SH-SY5Y (cell line): ENCODE data around the gene CDK6.

Experiments used
- GATA2 ChIP-seq: IDR thresholded peaks from 2 replicates; pipeline ENCODE4 v1.6.1; 2011; ENCODE audit warnings: mild to moderate bottlenecking, low read depth, low read length
- GATA3 ChIP-seq: IDR thresholded peaks from 2 replicates; pipeline ENCODE4 v1.6.1; 2011; ENCODE audit warnings: low read depth, mild to moderate bottlenecking, low read length, moderate library complexity

GRCh38 chr7:92622685-92623084, 213.7 kb downstream of the CDK6 start:
- no peak for TF ChIP-seq GATA2
- no peak for TF ChIP-seq GATA3
